Panc1 (cell line): ENCODE results near the gene RPL3. TPM values are rescaled to one million over a fixed set of nuclear protein-coding genes. Genes with fewer than 3 reads are reported as not detected.

Source experiments
- ATAC-seq: fragments of 200-7000 bp; cut with Tn5 transposase; 2 replicates; pipeline ENCODE4 v1.9.1; 2020; ENCODE audit warnings: mild to moderate bottlenecking, moderate library complexity
- BruUV-seq: library from RNA; stranded (reverse); fragments of 400-500 nt; replicated peaks from 2 replicates; lab custom pipeline; 2021; lab: Mats Ljungman, UMichigan
- CTCF ChIA-PET: fragments of 300-600 bp; sonication (Branson Sonifier 250); formaldehyde crosslinking; loops from one replicate; lab custom pipeline; 2022; ENCODE audit warnings: antibody characterized with exemption; lab: Charles Lee
- POLR2A ChIA-PET: fragments of 300-600 bp; sonication (Branson Sonifier 250); formaldehyde crosslinking; loops from one replicate; lab custom pipeline; 2022; ENCODE audit warnings: antibody characterized with exemption; lab: Charles Lee
- DNase-seq: peaks from one replicate; pipeline ENCODE4 v3.0.0-alpha.2; 2010; ENCODE audit warnings: low read depth, low spot score
- H3K27ac ChIP-seq: 2 replicates; pipeline ENCODE4 v1.5.1; 2011; ENCODE audit warnings: mild to moderate bottlenecking, low read length, inconsistent platforms
- H3K27me3 ChIP-seq: fragments of 200-500 bp; sonication (Bioruptor generic); 2 replicates; pipeline ENCODE4 v1.6.0; 2014; ENCODE audit warnings: low read length, inconsistent platforms; ENCODE audit not compliant: control insufficient read depth, insufficient read depth
- H3K36me3 ChIP-seq: fragments of 200-500 bp; sonication (Bioruptor generic); 2 replicates; pipeline ENCODE4 v1.5.1; 2014; ENCODE audit warnings: inconsistent platforms, mild to moderate bottlenecking, low read length, moderate library complexity; ENCODE audit not compliant: control insufficient read depth, insufficient read depth
- H3K4me1 ChIP-seq: 2 replicates; pipeline ENCODE4 v1.5.1; 2011; ENCODE audit warnings: inconsistent platforms, mild to moderate bottlenecking, low read length, moderate library complexity; ENCODE audit not compliant: control insufficient read depth, insufficient read depth
- H3K4me3 ChIP-seq, 2 experiments: 2 replicates each; pipeline ENCODE4 v1.5.1; 2011 to 2012; ENCODE audit warnings: low read depth in 2 of 2, low read length in 2 of 2, mild to moderate bottlenecking in 2 of 2, inconsistent platforms in 1 of 2, moderate library complexity in 1 of 2
- H3K9me3 ChIP-seq: fragments of 200-500 bp; sonication (Bioruptor generic); 2 replicates; pipeline ENCODE4 v1.5.1; 2014; ENCODE audit warnings: low read depth, mild to moderate bottlenecking, inconsistent platforms, low read length, moderate library complexity; ENCODE audit not compliant: control insufficient read depth, insufficient read depth
- CTCF ChIP-seq: fragments of 450-650 bp; IDR thresholded peaks from 2 replicates; pipeline ENCODE4 v1.5.1; 2017; ENCODE audit warnings: mild to moderate bottlenecking
- POLR2AphosphoS5 ChIP-seq: IDR thresholded peaks from 2 replicates; pipeline ENCODE4 v1.6.1; 2012; ENCODE audit warnings: mild to moderate bottlenecking, low read depth, low read length, moderate library complexity
- REST ChIP-seq, 2 experiments: IDR thresholded peaks; 2 replicates each; pipeline ENCODE4 v1.6.1; 2011 to 2012; ENCODE audit warnings: low read depth in 2 of 2, control low read depth in 1 of 2, low read length in 1 of 2, mild to moderate bottlenecking in 1 of 2, moderate library complexity in 1 of 2; ENCODE audit not compliant: insufficient read depth in 1 of 2
- SIN3A ChIP-seq: IDR thresholded peaks from 2 replicates; pipeline ENCODE4 v1.6.1; 2012; ENCODE audit warnings: low read depth, mild to moderate bottlenecking, low read length, moderate library complexity, borderline replicate concordance; ENCODE audit not compliant: insufficient read depth
- TCF7L2 ChIP-seq: IDR thresholded peaks from 2 replicates; pipeline ENCODE4 v1.6.1; 2011; ENCODE audit warnings: mild to moderate bottlenecking, low read depth, low read length, inconsistent platforms
- in situ Hi-C: cut with HindIII; loops from 2 replicates; pipeline ENCODE4 v1.10.0; 2016; ENCODE audit warnings: low sequenced_read_pairs, low pct_unique_long_range_greater_than_20kb
- intact Hi-C: fragments of 100-400 bp; cut with micrococcal nuclease; formaldehyde crosslinking; loops from one replicate; pipeline ENCODE4 v1.10.0; 2022; ENCODE audit not compliant: unreplicated experiment
- total RNA-seq: library from RNA; stranded (reverse); gene quantifications from one replicate; pipeline ENCODE4 v1.2.1, GENCODE V29; 2021; ENCODE audit not compliant: unreplicated experiment

RPL3 gene
- total RNA-seq, 1 experiment from 2014 or later, result 885 TPM

GRCh38 chr22:39313258-39314001, 6.0 kb downstream of the RPL3 start:
- ChIA-PET POLR2A (interaction anchor here (0.5 kb wide), 1 partner anchor 32 kb away, joined by 3 read pairs; no protein-coding TSS in a partner anchor), CTCF (interaction anchor here (0.6 kb wide), 1 partner anchor 29 kb away, joined by 3 read pairs; no protein-coding TSS in a partner anchor)
- no TSS peak for BruUV-seq
- peak overlapping the region; percentile 71 for H3K27ac ChIP-seq
- intact Hi-C loops, result loop anchor here (5.0 kb wide), 1 partner anchor 141 kb away; no protein-coding TSS in a partner anchor
- H3K4me1 ChIP-seq, result peaks cover 67% of the 10 kb centered on the region
- peaks cover 18% of the 10 kb centered on the region for H3K36me3 ChIP-seq
- ATAC-seq, result no peak
- no peaks in the 10 kb centered on the region for H3K9me3 ChIP-seq
- DNase-seq, result no peak
- TF ChIP-seq POLR2AphosphoS5 (no peak), SIN3A (no peak)
- H3K27me3 ChIP-seq, result no peaks in the 10 kb centered on the region
- H3K4me3 ChIP-seq, result peak overlapping the region in 1 of 2 experiments; percentile 4; a peak in 1 of 4 replicates
- in situ Hi-C loops, result no loop called here

- in situ Hi-C loops, result no loop called here
- ATAC-seq (no peak), DNase-seq (no peak)
- Histone ChIP-seq H3K27ac (peak overlapping the region; percentile 71; the same call in 1 of the 2 replicates), H3K27me3 (no peaks in the 10 kb centered on the region), H3K36me3 (peaks cover 8% of the 10 kb centered on the region), H3K4me3 (no peak overlapping the region), H3K9me3 (no peaks in the 10 kb centered on the region), H3K4me1 (peaks cover 69% of the 10 kb centered on the region)
- ChIA-PET POLR2A (no interaction called here), CTCF (interaction anchor here (0.6 kb wide), 1 partner anchor 17 kb away, joined by 6 read pairs; no protein-coding TSS in a partner anchor)
- intact Hi-C loops, result loop anchor here (5.0 kb wide), 1 partner anchor 140 kb away; no protein-coding TSS in a partner anchor
- TF ChIP-seq CTCF (no peak), REST (IDR thresholded peaks at IDR 0.05; ENCODE audit: insufficient read depth in 1 of 2, low read depth in 2 of 2, low read length in 1 of 2) (no peak), TCF7L2 (no peak), SIN3A (no peak), POLR2AphosphoS5 (no peak)
- no TSS peak for BruUV-seq
Observed at GRCh38 chr22:39312410-39312809, 7.0 kb downstream of the RPL3 start.
